Mesothelial cell of epicardium (in vitro differentiated cells): ENCODE measurements around the gene SPSB2. TPM values are rescaled to one million over a fixed set of nuclear protein-coding genes. Genes with fewer than 3 reads are reported as not detected.

ENCODE experiments used
- DNase-seq, 2 experiments: peaks; one replicate each; pipeline ENCODE4 v3.0.0; 2021; ENCODE audit warnings: low spot score in 2 of 2; ENCODE audit not compliant: unreplicated experiment in 2 of 2
- H3K27ac Mint-ChIP-seq: 2 replicates; pipeline ENCODE4 v1.8.0; 2021; ENCODE audit warnings: mixed read lengths
- H3K27me3 Mint-ChIP-seq: 2 replicates; pipeline ENCODE4 v1.8.0; 2021; ENCODE audit warnings: low read depth, mixed read lengths
- H3K36me3 Mint-ChIP-seq: 2 replicates; pipeline ENCODE4 v1.8.0; 2021; ENCODE audit warnings: mixed read lengths
- H3K4me1 Mint-ChIP-seq: 2 replicates; pipeline ENCODE4 v1.8.0; 2021; ENCODE audit warnings: mixed read lengths
- H3K4me3 Mint-ChIP-seq: 2 replicates; pipeline ENCODE4 v1.8.0; 2021; ENCODE audit warnings: mild to moderate bottlenecking, moderate library complexity, mixed read lengths
- H3K9me3 Mint-ChIP-seq: 2 replicates; pipeline ENCODE4 v1.8.0; 2021; ENCODE audit warnings: mixed read lengths
- CTCF ChIP-seq: fragments of 200-600 bp; sonication (generic); IDR thresholded peaks from one replicate; pipeline ENCODE4 v1.5.0; 2021; ENCODE audit warnings: antibody characterized with exemption; ENCODE audit not compliant: unreplicated experiment
- total RNA-seq: library from RNA; stranded (reverse); gene quantifications from 3 replicates; pipeline ENCODE4 v1.2.1, GENCODE V29; 2021

The SPSB2 gene
- total RNA-seq, 1 donor from 2014 or later = 2.9 TPM

DNA sequence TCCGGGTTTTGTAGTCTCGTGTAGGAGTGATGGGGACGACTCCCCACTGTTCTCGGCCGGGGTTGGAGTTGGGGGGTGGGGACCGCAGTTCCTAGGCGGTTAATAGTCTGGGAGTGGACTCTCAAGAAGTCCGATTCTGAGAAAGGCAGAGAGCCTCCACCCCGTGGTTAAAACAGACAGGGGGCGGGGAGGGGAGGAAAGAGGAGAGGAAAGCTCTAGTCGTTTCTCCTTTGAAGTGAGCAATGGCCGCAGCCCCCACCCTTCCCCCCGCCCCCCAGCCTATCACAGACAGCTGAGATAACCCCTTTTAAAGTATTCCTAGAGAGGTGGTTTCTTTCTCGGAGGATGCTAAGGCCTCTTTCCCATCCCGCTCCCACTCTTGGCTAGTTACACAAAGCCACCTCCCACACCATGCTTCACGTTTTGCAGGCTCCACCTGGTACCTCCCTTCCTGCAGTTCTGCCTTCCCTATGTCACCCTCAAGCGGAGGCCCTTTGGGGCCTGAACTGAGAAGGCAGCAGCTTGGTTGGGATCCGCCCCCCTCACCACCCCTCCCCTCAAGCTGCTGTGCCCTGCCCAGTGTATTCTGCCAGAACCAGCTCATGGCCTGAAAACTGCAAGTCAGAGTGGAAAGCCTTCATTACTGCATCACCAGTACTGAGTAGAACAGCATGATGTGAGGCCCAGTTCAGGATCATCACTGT lies 20.3 kb downstream of the SPSB2 start:
- TF ChIP-seq CTCF = no peak
- H3K27ac Mint-ChIP-seq = peak overlapping the region; percentile 96
- peak in 1 of 2 experiments; percentile 51 for DNase-seq
- peak overlapping the region; percentile 95 for H3K4me3 Mint-ChIP-seq
- peaks cover 21% of the 10 kb centered on the region for H3K36me3 Mint-ChIP-seq
- H3K27me3 Mint-ChIP-seq = no peaks in the 10 kb centered on the region
- H3K9me3 Mint-ChIP-seq = no peaks in the 10 kb centered on the region
- H3K4me1 Mint-ChIP-seq = peaks cover 32% of the 10 kb centered on the region

DNA sequence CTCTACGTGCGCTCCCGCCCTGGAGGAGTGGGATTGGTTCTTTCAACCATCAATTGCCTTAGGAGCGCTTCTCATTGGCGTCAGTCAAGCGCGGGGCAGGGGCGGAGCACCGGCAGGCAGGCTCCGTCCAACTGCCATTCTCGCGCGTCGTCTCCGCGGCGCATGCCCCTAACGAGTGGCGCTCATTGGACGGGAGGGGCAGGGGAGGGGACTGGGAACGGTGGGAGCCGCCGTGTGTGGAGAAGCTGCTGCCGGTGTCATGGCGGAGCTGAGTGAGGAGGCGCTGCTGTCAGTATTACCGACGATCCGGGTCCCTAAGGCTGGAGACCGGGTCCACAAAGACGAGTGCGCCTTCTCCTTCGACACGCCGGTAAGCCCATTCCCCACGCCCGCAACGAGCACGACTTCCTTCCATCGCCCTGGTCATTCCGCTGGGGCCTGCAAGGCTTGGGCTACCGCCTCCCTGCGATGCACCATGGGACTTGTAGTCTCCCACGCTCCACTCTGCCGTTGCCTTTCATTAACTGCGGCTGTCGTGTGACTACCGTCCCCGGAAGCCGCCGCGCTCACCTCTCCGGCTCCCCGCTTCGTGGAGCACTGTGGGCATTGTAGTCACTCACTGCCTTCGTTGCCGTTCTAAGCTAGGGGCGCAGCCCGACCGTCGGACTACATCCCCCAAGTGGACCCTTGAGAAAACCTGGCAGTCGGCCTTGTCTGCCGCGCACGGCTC lies 21.0 kb downstream of the SPSB2 start, which contains the start of gene USP5:
Gene USP5 (plus strand): TSS at position 230 of the 730 bp plus-strand sequence. CDS start 30 bp downstream, at position 260.
- DNase-seq = peak; percentile 95 to 97
- H3K9me3 Mint-ChIP-seq = no peaks in the 10 kb centered on the region
- peaks cover 32% of the 10 kb centered on the region for H3K4me1 Mint-ChIP-seq
- no peak for TF ChIP-seq CTCF
- peak within 1 kb of the TSS; percentile 96 for H3K27ac Mint-ChIP-seq
- peaks cover 17% of the 10 kb centered on the region for H3K36me3 Mint-ChIP-seq
- H3K4me3 Mint-ChIP-seq = peak within 1 kb of the TSS; percentile 95
- no peaks in the 10 kb centered on the region for H3K27me3 Mint-ChIP-seq

- Mint-ChIP-seq H3K9me3 (no peaks in the 10 kb centered on the region), H3K36me3 (peaks cover 19% of the 10 kb centered on the region), H3K27ac (peak within 1 kb of the TSS; percentile 96), H3K4me3 (peak within 1 kb of the TSS; percentile 95), H3K4me1 (peaks cover 32% of the 10 kb centered on the region), H3K27me3 (no peaks in the 10 kb centered on the region)
- DNase-seq = peak; percentile 85 to 94
- no peak for TF ChIP-seq CTCF
Measured at GRCh38 chr12:6851153-6851920, 21.8 kb downstream of the SPSB2 start, which contains the start of gene CDCA3. Gene CDCA3, minus strand, starts transcription at chr12:6851286. Its CDS starts 334 bp downstream, at chr12:6850952.

DNA sequence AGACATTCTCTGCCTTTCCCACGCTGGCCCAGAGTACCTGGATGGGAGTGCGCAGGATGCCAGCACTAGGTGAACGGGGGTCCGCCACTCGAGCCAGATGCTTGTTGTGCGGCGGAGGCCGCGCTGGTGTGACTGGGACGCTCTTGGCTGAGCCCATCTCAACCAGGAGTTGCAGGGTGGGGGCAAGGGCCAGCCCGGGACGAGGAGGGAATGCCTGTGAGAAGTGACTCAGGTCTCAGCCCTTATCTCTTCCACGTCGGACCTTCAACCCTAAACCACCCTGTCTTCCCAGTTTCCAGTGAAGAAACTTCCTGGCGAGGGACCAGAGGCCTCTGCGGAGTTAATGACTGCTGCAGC lies 22.3 kb downstream of the SPSB2 start:
- H3K4me3 Mint-ChIP-seq = peak overlapping the region; percentile 95

More for the DNA sequence above, 22.3 kb downstream of the SPSB2 start:
- H3K4me1 Mint-ChIP-seq = peaks cover 32% of the 10 kb centered on the region
- peaks cover 20% of the 10 kb centered on the region for H3K36me3 Mint-ChIP-seq
- H3K27ac Mint-ChIP-seq = peak overlapping the region; percentile 96
- TF ChIP-seq CTCF = no peak
- H3K9me3 Mint-ChIP-seq = no peaks in the 10 kb centered on the region
- DNase-seq = no peak
- H3K27me3 Mint-ChIP-seq = no peaks in the 10 kb centered on the region
